Brain microvascular endothelial cell (primary cell): ENCODE data around the gene CUX1.
"Not testable (repeated sequence)": the region's sequence is repeated elsewhere in the genome, so short reads cannot be mapped to it uniquely, and the experiment has no call there.

ENCODE experiments used
- DNase-seq: peaks from one replicate; pipeline ENCODE4 v3.0.0-alpha.2; 2020
- H3K27ac ChIP-seq: fragments of 250-450 bp; sonication (Bioruptor Pico); 2 replicates; pipeline ENCODE4 v1.5.1; 2020; ENCODE audit warnings: mild to moderate bottlenecking, moderate library complexity
- H3K27me3 ChIP-seq: fragments of 250-450 bp; sonication (Bioruptor Pico); replicated peaks from 2 replicates; pipeline ENCODE4 v1.5.1; 2020; ENCODE audit warnings: mild to moderate bottlenecking
- H3K36me3 ChIP-seq: fragments of 250-450 bp; sonication (Bioruptor Pico); replicated peaks from 2 replicates; pipeline ENCODE4 v1.5.1; 2020; ENCODE audit warnings: mild to moderate bottlenecking
- H3K4me3 ChIP-seq: 2 replicates; pipeline ENCODE4 v1.5.1; 2011; ENCODE audit warnings: low read depth, mild to moderate bottlenecking, control low read depth, low read length, moderate library complexity
- in situ Hi-C: cut with HindIII; loops from 2 replicates; pipeline ENCODE4 v1.10.0; 2017; ENCODE audit warnings: low sequenced_read_pairs, low pct_ligation_motif_present
- TF ChIP-seq, protein P1 (sequence below): IDR thresholded peaks from 2 replicates; pipeline ENCODE4 v1.5.1; 2011; ENCODE audit warnings: low read depth, mild to moderate bottlenecking, moderate library complexity, low read length, control low read depth, inconsistent platforms; ENCODE audit errors: missing control alignments

CUX1 gene

DNA sequence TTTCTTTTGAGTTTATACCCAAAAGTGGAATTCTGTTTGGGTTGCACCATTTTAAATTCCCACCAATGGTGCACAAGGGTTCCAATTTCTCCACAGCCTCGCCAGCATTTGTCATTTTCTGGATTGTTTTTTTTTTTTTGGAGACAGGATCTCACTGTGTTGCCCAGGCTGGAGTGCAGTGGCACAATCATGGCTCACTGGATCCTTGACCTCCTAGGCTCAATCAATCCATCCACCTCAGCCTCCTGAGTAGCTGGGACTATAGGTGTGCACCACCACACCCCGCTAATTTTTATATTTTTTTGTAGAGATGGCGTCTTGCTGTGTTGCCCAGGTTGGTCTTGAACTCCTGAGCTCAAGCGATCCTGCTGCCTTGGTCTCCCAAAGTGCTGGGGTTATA is 46.6 kb downstream of the CUX1 start:
- Histone ChIP-seq H3K27ac (no peak overlapping the region), H3K4me3 (no peak overlapping the region), H3K27me3 (no peaks in the 10 kb centered on the region), H3K36me3 (no peaks in the 10 kb centered on the region)
- in situ Hi-C loops = no loop called here
- TF ChIP-seq, protein P1, sequence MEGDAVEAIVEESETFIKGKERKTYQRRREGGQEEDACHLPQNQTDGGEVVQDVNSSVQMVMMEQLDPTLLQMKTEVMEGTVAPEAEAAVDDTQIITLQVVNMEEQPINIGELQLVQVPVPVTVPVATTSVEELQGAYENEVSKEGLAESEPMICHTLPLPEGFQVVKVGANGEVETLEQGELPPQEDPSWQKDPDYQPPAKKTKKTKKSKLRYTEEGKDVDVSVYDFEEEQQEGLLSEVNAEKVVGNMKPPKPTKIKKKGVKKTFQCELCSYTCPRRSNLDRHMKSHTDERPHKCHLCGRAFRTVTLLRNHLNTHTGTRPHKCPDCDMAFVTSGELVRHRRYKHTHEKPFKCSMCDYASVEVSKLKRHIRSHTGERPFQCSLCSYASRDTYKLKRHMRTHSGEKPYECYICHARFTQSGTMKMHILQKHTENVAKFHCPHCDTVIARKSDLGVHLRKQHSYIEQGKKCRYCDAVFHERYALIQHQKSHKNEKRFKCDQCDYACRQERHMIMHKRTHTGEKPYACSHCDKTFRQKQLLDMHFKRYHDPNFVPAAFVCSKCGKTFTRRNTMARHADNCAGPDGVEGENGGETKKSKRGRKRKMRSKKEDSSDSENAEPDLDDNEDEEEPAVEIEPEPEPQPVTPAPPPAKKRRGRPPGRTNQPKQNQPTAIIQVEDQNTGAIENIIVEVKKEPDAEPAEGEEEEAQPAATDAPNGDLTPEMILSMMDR = no peak
- DNase-seq = no peak

DNA sequence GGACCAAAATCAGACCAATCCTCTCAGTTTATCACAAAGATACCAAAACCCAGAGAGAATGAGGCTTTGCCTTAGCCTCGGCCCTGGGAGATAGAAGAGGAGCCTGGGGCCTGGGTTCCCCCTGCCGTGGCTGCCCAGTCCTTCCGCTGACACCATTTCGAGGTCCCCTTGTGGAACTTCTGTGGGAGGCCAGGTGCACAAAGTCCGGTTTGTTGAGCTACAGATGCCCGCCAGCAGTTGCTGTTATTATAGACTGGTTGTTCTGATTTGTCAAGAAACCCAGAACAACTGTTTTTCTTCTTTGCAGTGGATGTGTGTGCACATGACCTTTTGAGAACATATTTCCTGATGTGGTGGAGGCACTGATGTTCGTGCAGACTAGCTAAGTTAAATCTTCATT is 47.6 kb downstream of the CUX1 start:
- no peaks in the 10 kb centered on the region for H3K27me3 ChIP-seq
- no peak overlapping the region for H3K27ac ChIP-seq
- in situ Hi-C loops = no loop called here
- TF ChIP-seq, protein P1 = no peak
- no peaks in the 10 kb centered on the region for H3K36me3 ChIP-seq
- DNase-seq = no peak
- H3K4me3 ChIP-seq = no peak overlapping the region

GRCh38 chr7:101865455-101865854 is 48.0 kb downstream of the CUX1 start:
- in situ Hi-C loops = no loop called here
- H3K36me3 ChIP-seq = no peaks in the 10 kb centered on the region
- DNase-seq = no peak

GRCh38 chr7:101866328-101866727 is 48.9 kb downstream of the CUX1 start:
- TF ChIP-seq, protein P1 = no peak
- no peak overlapping the region for H3K27ac ChIP-seq
- H3K27me3 ChIP-seq = no peaks in the 10 kb centered on the region
- no peak for DNase-seq
- no peaks in the 10 kb centered on the region for H3K36me3 ChIP-seq
- in situ Hi-C loops = no loop called here
- no peak overlapping the region for H3K4me3 ChIP-seq

More at GRCh38 chr7:101865455-101865854, 48.0 kb downstream of the CUX1 start:
- Histone ChIP-seq H3K27me3 (no peaks in the 10 kb centered on the region), H3K4me3 (no peak overlapping the region), H3K27ac (no peak overlapping the region)
- TF ChIP-seq, protein P1 = no peak

DNA sequence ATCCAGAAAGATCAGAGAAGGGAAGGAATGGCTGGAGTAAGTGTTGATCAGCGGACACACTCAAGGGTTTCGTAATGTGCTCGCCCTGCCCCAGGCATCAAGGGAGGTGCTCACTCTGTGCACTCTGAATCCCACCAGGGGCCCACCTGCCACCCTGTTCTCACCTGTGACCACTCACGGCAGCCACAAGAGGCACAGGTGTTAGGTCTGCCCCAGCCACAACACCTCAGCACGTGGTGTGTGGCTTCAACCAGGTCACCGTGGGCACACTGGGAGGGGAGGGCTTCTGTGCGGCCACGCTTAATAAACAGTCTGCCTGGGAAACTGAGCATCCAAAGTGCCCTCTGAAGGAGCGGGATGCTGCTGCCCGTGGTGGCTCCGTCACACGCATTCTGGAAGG is 49.8 kb downstream of the CUX1 start:
- TF ChIP-seq, protein P1 = no peak
- H3K27ac ChIP-seq = no peak overlapping the region
- H3K27me3 ChIP-seq = no peaks in the 10 kb centered on the region
- DNase-seq = no peak
- H3K4me3 ChIP-seq = no peak overlapping the region
- in situ Hi-C loops = no loop called here
- H3K36me3 ChIP-seq = no peaks in the 10 kb centered on the region

- H3K27ac ChIP-seq = not testable (repeated sequence)
These were observed 50.3 kb downstream of the CUX1 start for GRCh38 chr7:101867681-101868080.

More at GRCh38 chr7:101867681-101868080, 50.3 kb downstream of the CUX1 start:
- DNase-seq, H3K4me3 ChIP-seq, H3K27me3 ChIP-seq, H3K36me3 ChIP-seq, in situ Hi-C loops: not testable (repeated sequence)
